ENCODE measurements around the gene ARL14EP.

Gene ARL14EP

DNA sequence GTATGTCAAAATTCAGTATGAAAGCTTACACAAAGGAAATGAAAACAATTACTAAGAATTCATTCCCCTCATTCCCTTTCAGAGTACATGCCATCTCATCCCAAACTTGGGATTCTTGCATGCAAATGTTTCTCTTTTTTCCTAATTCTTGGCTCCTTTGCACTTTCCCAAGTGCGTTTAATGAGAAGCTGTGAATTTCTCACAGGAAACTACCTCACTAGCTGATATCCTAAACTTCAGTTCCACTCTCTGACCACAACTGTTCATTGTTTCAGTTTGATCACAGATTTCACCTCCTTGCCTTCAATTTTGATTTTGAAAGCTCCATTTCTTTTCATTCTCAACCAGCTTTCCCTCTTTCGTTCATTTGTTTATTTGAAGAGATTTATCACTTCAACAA is 5.9 kb upstream of the ARL14EP start:
- no peak for TF ChIP-seq POLR2AphosphoS5 (IDR thresholded peaks at IDR 0.05; ENCODE audit: borderline replicate concordance, low read depth, low read length)
- TF ChIP-seq FOXP2 (optimal IDR thresholded peaks at IDR 0.05; ENCODE audit: control extremely low read depth, extremely low read length, insufficient read depth), result no peak
- TF ChIP-seq EZH2 (IDR thresholded peaks at IDR 0.05), result no peak
- no peaks in the 10 kb centered on the region for H3K36me3 ChIP-seq (ENCODE audit: insufficient read depth, low read length)

DNA sequence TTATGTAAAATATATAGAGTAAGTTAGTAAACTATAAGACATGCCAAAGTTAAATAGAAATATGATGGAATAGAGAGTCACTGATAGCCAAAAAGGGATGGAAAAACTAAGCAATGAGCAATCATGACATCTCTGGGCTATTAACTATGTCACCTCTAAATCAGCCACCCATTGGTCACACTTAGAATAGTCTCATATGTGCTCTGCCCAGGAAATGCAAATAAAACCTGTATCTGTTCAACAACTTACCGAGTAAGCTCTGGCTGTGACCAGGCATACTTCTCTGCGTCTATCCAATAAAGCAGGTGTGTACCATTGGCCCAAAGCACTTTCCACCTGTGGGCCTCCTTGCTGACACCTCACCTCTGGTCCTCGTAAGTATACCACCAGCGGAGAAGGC is 1.6 kb upstream of the ARL14EP start:
- TF ChIP-seq POLR2AphosphoS5 (IDR thresholded peaks at IDR 0.05; ENCODE audit: borderline replicate concordance, low read depth, low read length), result no peak
- TF ChIP-seq EZH2 (IDR thresholded peaks at IDR 0.05), result no peak
- no peak for TF ChIP-seq FOXP2 (optimal IDR thresholded peaks at IDR 0.05; ENCODE audit: control extremely low read depth, extremely low read length, insufficient read depth)
- Histone ChIP-seq H3K4me3 (no peak overlapping the region), H3K27ac (no peak overlapping the region), H3K36me3 (ENCODE audit: insufficient read depth, low read length) (peaks cover 4% of the 10 kb centered on the region), H3K9ac (ENCODE audit: insufficient read length) (no peak overlapping the region), H3K9me3 (ENCODE audit: low read depth, low read length) (no peaks in the 10 kb centered on the region)
- no peak for DNase-seq (ENCODE audit: low read depth, low spot score)

More for the DNA sequence above, 5.9 kb upstream of the ARL14EP start:
- Histone ChIP-seq H3K4me3 (no peak overlapping the region), H3K9me3 (ENCODE audit: low read depth, low read length) (no peaks in the 10 kb centered on the region), H3K27ac (no peak overlapping the region), H3K9ac (ENCODE audit: insufficient read length) (no peak overlapping the region)
- DNase-seq (ENCODE audit: low read depth, low spot score), result no peak

- no peak for DNase-seq (ENCODE audit: low read depth, low spot score)
- Histone ChIP-seq H3K36me3 (ENCODE audit: insufficient read depth, low read length) (peaks cover 12% of the 10 kb centered on the region), H3K27ac (no peak overlapping the region), H3K4me3 (peak overlapping the region; percentile 95), H3K9ac (ENCODE audit: insufficient read length) (peak overlapping the region; percentile 49), H3K9me3 (ENCODE audit: low read depth, low read length) (no peaks in the 10 kb centered on the region)
- TF ChIP-seq POLR2AphosphoS5 (IDR thresholded peaks at IDR 0.05; ENCODE audit: borderline replicate concordance, low read depth, low read length) (no peak), EZH2 (IDR thresholded peaks at IDR 0.05) (no peak), FOXP2 (optimal IDR thresholded peaks at IDR 0.05; ENCODE audit: control extremely low read depth, extremely low read length, insufficient read depth) (no peak)
Observed at GRCh38 chr11:30322191-30322590, 713 bp upstream of the ARL14EP start.

GRCh38 chr11:30326114-30326778 is 3.3 kb downstream of the ARL14EP start:
- Histone ChIP-seq H3K4me3 (no peak overlapping the region), H3K9me3 (ENCODE audit: low read depth, low read length) (no peaks in the 10 kb centered on the region), H3K27ac (no peak overlapping the region), H3K36me3 (ENCODE audit: insufficient read depth, low read length) (peaks cover 23% of the 10 kb centered on the region), H3K9ac (ENCODE audit: insufficient read length) (no peak overlapping the region)
- TF ChIP-seq EZH2 (IDR thresholded peaks at IDR 0.05), result no peak
- TF ChIP-seq FOXP2 (optimal IDR thresholded peaks at IDR 0.05; ENCODE audit: control extremely low read depth, extremely low read length, insufficient read depth), result no peak
- TF ChIP-seq POLR2AphosphoS5 (IDR thresholded peaks at IDR 0.05; ENCODE audit: borderline replicate concordance, low read depth, low read length), result no peak
- DNase-seq (ENCODE audit: low read depth, low spot score), result no peak

GRCh38 chr11:30326906-30327305 is 4.0 kb downstream of the ARL14EP start:
- no peak for TF ChIP-seq FOXP2 (optimal IDR thresholded peaks at IDR 0.05; ENCODE audit: control extremely low read depth, extremely low read length, insufficient read depth)
- no peak for TF ChIP-seq POLR2AphosphoS5 (IDR thresholded peaks at IDR 0.05; ENCODE audit: borderline replicate concordance, low read depth, low read length)
- no peak for TF ChIP-seq EZH2 (IDR thresholded peaks at IDR 0.05)
- Histone ChIP-seq H3K9ac (ENCODE audit: insufficient read length) (no peak overlapping the region), H3K36me3 (ENCODE audit: insufficient read depth, low read length) (peaks cover 30% of the 10 kb centered on the region), H3K27ac (no peak overlapping the region), H3K9me3 (ENCODE audit: low read depth, low read length) (no peaks in the 10 kb centered on the region), H3K4me3 (no peak overlapping the region)
- DNase-seq (ENCODE audit: low read depth, low spot score), result no peak

DNA sequence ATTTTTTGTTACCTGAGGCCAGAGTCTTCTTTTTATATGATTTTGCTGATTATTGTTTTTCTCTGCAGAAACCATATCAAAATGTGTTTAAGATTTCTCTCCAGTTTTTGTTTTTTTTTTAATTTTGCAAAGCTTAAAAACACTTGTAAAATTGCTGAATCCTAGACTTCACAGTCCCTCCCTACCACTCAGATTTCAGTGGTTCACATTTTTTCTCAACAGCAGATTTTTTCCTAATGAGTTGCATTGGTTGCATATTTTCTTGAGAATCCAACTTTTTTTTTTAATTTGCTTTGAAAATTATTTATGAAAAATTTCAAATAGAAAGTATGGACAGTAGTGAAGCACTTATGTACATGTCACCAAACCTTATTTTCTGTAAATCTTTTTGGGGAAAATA is 5.8 kb downstream of the ARL14EP start:
- Histone ChIP-seq H3K9me3 (ENCODE audit: low read depth, low read length) (no peaks in the 10 kb centered on the region), H3K4me3 (0 out of 2 replicates have a peak overlapping the region, but pooled peaks have one; percentile 1), H3K9ac (ENCODE audit: insufficient read length) (peak overlapping the region; percentile 28), H3K36me3 (ENCODE audit: insufficient read depth, low read length) (peaks cover 47% of the 10 kb centered on the region), H3K27ac (peak overlapping the region; percentile 70; the same call in 1 of the 2 replicates)
- no peak for DNase-seq (ENCODE audit: low read depth, low spot score)
- no peak for TF ChIP-seq POLR2AphosphoS5 (IDR thresholded peaks at IDR 0.05; ENCODE audit: borderline replicate concordance, low read depth, low read length)
- TF ChIP-seq EZH2 (IDR thresholded peaks at IDR 0.05), result no peak
- TF ChIP-seq FOXP2 (optimal IDR thresholded peaks at IDR 0.05; ENCODE audit: control extremely low read depth, extremely low read length, insufficient read depth), result no peak

- DNase-seq (ENCODE audit: low read depth, low spot score), result no peak
- TF ChIP-seq POLR2AphosphoS5 (IDR thresholded peaks at IDR 0.05; ENCODE audit: borderline replicate concordance, low read depth, low read length) (no peak), EZH2 (IDR thresholded peaks at IDR 0.05) (no peak)
- peaks cover 53% of the 10 kb centered on the region for H3K36me3 ChIP-seq (ENCODE audit: insufficient read depth, low read length)
- H3K9ac ChIP-seq (ENCODE audit: insufficient read length), result no peak overlapping the region
- no peak overlapping the region for H3K4me3 ChIP-seq
- no peak overlapping the region for H3K27ac ChIP-seq
- no peaks in the 10 kb centered on the region for H3K9me3 ChIP-seq (ENCODE audit: low read depth, low read length)
Observed at GRCh38 chr11:30329150-30329940, 6.4 kb downstream of the ARL14EP start.

- Histone ChIP-seq H3K9me3 (ENCODE audit: low read depth, low read length) (no peaks in the 10 kb centered on the region), H3K4me3 (no peak overlapping the region), H3K9ac (ENCODE audit: insufficient read length) (no peak overlapping the region), H3K36me3 (ENCODE audit: insufficient read depth, low read length) (peaks cover 74% of the 10 kb centered on the region), H3K27ac (no peak overlapping the region)
- DNase-seq (ENCODE audit: low read depth, low spot score), result no peak
- TF ChIP-seq FOXP2 (optimal IDR thresholded peaks at IDR 0.05; ENCODE audit: control extremely low read depth, extremely low read length, insufficient read depth) (no peak), POLR2AphosphoS5 (IDR thresholded peaks at IDR 0.05; ENCODE audit: borderline replicate concordance, low read depth, low read length) (no peak), EZH2 (IDR thresholded peaks at IDR 0.05) (no peak)
Observed at GRCh38 chr11:30333405-30333804, 10.5 kb downstream of the ARL14EP start.

All from SK-N-MC (cell line).